ENCODE results near the gene CCDC86. TPM values are rescaled to one million over a fixed set of nuclear protein-coding genes. Genes with fewer than 3 reads are reported as not detected.

The CCDC86 gene
- total and polyA plus RNA-seq, 7 donors: 4.8 to 24.0 (median 10.0) TPM

GRCh38 chr11:60798631-60799030, 43.3 kb upstream of the CCDC86 start:
- no peak overlapping the region for H3K4me3 ChIP-seq
- H3K27me3 ChIP-seq: no peaks in the 10 kb centered on the region
- TF ChIP-seq CTCF (IDR thresholded peaks at IDR 0.05) (no peak), POLR2AphosphoS5 (IDR thresholded peaks at IDR 0.05) (no peak), POLR2A (IDR thresholded peaks at IDR 0.05) (no peak), EP300 (IDR thresholded peaks at IDR 0.05) (no peak)
- WGBS, 2 donors: 95 to 99% methylated on average over 3 of the region's 3 CpGs
- intact Hi-C loops (cut with DNase I): no loop called here
- no peak for DNase-seq
- no peaks in the 10 kb centered on the region for H3K36me3 ChIP-seq
- H3K27ac ChIP-seq: no peak overlapping the region
- no peaks in the 10 kb centered on the region for H3K4me1 ChIP-seq
- H3K9me3 ChIP-seq: no peaks in the 10 kb centered on the region

GRCh38 chr11:60801194-60801593, 40.7 kb upstream of the CCDC86 start:
- no peak for DNase-seq
- Histone ChIP-seq H3K4me1 (no peaks in the 10 kb centered on the region), H3K36me3 (no peaks in the 10 kb centered on the region), H3K27ac (no peak overlapping the region), H3K27me3 (no peaks in the 10 kb centered on the region), H3K9me3 (no peaks in the 10 kb centered on the region), H3K4me3 (no peak overlapping the region)
- WGBS, 2 donors: 86 to 91% methylated on average over 10 of the region's 10 CpGs
- TF ChIP-seq POLR2A (IDR thresholded peaks at IDR 0.05) (no peak), CTCF (IDR thresholded peaks at IDR 0.05) (no peak), EP300 (IDR thresholded peaks at IDR 0.05) (no peak), POLR2AphosphoS5 (IDR thresholded peaks at IDR 0.05) (no peak)
- intact Hi-C loops (cut with DNase I): no loop called here

GRCh38 chr11:60803273-60803936, 38.5 kb upstream of the CCDC86 start:
- Histone ChIP-seq H3K27ac (no peak overlapping the region), H3K9me3 (no peaks in the 10 kb centered on the region), H3K4me1 (no peaks in the 10 kb centered on the region), H3K36me3 (no peaks in the 10 kb centered on the region), H3K27me3 (no peaks in the 10 kb centered on the region), H3K4me3 (no peak overlapping the region)
- 81 to 85% methylated on average over 7 of the region's 7 CpGs for WGBS, 2 donors
- intact Hi-C loops (cut with DNase I): no loop called here
- TF ChIP-seq CTCF (IDR thresholded peaks at IDR 0.05): no peak
- no peak for TF ChIP-seq POLR2AphosphoS5 (IDR thresholded peaks at IDR 0.05)
- no peak for TF ChIP-seq POLR2A (IDR thresholded peaks at IDR 0.05)
- no peak for TF ChIP-seq EP300 (IDR thresholded peaks at IDR 0.05)
- no peak for DNase-seq

- no peaks in the 10 kb centered on the region for H3K36me3 ChIP-seq
- H3K9me3 ChIP-seq: no peaks in the 10 kb centered on the region
- H3K4me1 ChIP-seq: no peaks in the 10 kb centered on the region
- no peaks in the 10 kb centered on the region for H3K27me3 ChIP-seq
- no peak overlapping the region for H3K4me3 ChIP-seq
- intact Hi-C loops (cut with DNase I): no loop called here
- no peak for DNase-seq
- H3K27ac ChIP-seq: no peak overlapping the region
- WGBS, 2 donors: 67 to 70% methylated on average over 3 of the region's 3 CpGs
- TF ChIP-seq POLR2AphosphoS5 (IDR thresholded peaks at IDR 0.05): no peak
- no peak for TF ChIP-seq POLR2A (IDR thresholded peaks at IDR 0.05)
- TF ChIP-seq CTCF (IDR thresholded peaks at IDR 0.05): no peak
- TF ChIP-seq EP300 (IDR thresholded peaks at IDR 0.05): no peak
Observed at GRCh38 chr11:60809249-60809648, 32.7 kb upstream of the CCDC86 start.

GRCh38 chr11:60809691-60810090, 32.2 kb upstream of the CCDC86 start:
- intact Hi-C loops (cut with DNase I): no loop called here
- no peak overlapping the region for H3K4me3 ChIP-seq
- H3K27me3 ChIP-seq: no peaks in the 10 kb centered on the region
- H3K4me1 ChIP-seq: no peaks in the 10 kb centered on the region
- no peak overlapping the region for H3K27ac ChIP-seq
- no peaks in the 10 kb centered on the region for H3K36me3 ChIP-seq
- DNase-seq: no peak
- 92 to 93% methylated on average over 11 of the region's 11 CpGs for WGBS, 2 donors
- TF ChIP-seq CTCF (IDR thresholded peaks at IDR 0.05) (no peak), EP300 (IDR thresholded peaks at IDR 0.05) (no peak), POLR2A (IDR thresholded peaks at IDR 0.05) (no peak), POLR2AphosphoS5 (IDR thresholded peaks at IDR 0.05) (no peak)
- H3K9me3 ChIP-seq: no peaks in the 10 kb centered on the region
